Bone marrow (tissue), 2 donors: ENCODE results near the gene GALNT3.

Experiments
- DNase-seq, 2 donors: peaks; one replicate each; lab custom pipeline; 2025; lab: John Stamatoyannopoulos, UW

GALNT3 gene

DNA sequence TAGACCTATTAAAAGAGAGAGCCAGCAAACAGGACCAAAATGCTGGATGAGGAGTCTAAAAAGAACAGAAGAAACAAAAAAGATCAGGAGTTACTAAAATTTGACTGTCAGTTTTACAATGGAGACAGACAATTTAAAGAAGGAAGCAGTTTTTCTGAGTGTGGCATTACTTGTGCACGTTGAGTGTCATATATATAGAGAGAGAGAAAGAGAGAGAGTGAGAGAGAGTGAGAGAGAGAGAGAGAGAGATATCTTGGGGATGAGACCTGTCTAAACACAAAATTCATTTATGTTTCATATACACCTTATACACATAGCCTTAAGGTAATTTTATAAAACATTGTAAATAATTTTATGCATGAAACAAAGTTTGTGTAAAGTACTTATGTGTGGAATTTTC is 2.1 kb upstream of the GALNT3 start:
- DNase-seq, result no peak

GRCh38 chr2:165795011-165795410 is 964 bp upstream of the GALNT3 start:
- no peak for DNase-seq

GRCh38 chr2:165794536-165794928 is 485 bp upstream of the GALNT3 start:
- DNase-seq, result peak; percentile 35 to 36

DNA sequence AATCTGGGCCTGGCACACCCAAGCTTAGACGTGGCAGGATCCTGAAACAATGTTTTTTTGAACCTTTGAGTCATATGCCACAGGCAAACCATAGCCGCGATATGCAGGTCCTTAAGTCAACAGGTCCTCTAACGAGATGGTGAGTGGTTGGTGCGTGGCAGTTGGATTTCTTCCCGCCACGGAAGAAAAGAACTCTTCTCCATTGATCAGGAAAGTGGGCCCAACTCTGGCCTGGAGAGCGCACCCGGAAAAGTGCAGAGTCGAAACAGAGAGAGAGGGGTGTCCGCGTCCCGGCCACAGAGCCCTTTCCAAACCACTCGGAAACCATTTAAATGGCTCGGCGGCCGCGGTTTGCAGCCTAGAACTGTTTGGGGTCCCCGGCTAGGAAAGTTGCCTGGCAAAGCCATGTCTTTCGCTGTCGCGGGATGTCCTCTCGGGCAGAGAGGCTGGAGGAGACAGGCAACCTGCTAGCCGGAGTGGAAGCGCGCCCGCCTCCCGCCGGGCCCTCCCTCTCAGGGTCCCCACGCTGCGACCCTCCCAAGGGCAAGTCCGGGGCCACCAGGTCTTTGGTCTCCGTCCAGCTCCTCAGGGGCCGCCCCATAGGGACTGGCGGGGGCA is 777 bp downstream of the GALNT3 start:
- DNase-seq, result peak in 1 of 2 donors; percentile 6

DNA sequence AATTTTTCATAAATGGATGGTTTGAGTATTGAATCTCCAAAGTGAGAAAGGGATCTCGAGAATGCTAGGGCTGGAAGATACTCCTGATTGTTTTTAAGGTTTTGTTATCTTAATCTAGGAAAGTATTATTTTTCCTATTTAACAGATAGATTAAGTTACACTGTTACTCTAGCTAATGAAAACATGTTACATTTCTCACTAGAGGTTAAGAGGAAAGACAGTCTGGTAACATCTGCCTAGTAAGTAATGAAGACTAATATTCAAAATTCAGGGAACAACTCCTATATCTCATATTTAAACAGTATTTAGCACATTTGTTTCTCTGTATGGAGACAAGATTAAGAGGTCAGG is 2.0 kb downstream of the GALNT3 start:
- DNase-seq, result no peak

- DNase-seq, result no peak
These were observed 2.5 kb downstream of the GALNT3 start for GRCh38 chr2:165791421-165792103.

DNA sequence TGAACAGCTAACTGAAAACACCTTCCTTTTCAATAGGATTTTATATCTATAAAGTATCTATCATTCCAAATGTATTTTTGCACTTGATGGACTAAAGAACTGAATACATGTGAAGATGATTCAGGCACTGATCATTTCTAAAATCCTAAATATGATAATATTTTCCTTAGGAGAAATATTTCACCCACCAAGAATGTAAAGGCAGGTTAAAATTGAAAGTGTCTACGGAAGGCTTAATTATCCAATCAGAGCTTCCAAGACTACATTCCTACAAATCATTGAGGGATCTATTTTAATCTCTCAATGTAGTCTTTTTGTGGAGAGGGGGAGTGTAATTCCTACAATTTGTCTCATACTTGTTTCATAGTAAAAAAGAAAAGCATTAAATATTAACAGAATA is 3.6 kb downstream of the GALNT3 start:
- DNase-seq, result no peak

GRCh38 chr2:165787334-165787733 is 6.7 kb downstream of the GALNT3 start:
- no peak for DNase-seq

GRCh38 chr2:165779706-165780105 is 14.3 kb downstream of the GALNT3 start:
- DNase-seq, result no peak

- no peak for DNase-seq
These were observed 15.2 kb downstream of the GALNT3 start for GRCh38 chr2:165778653-165779451.

DNA sequence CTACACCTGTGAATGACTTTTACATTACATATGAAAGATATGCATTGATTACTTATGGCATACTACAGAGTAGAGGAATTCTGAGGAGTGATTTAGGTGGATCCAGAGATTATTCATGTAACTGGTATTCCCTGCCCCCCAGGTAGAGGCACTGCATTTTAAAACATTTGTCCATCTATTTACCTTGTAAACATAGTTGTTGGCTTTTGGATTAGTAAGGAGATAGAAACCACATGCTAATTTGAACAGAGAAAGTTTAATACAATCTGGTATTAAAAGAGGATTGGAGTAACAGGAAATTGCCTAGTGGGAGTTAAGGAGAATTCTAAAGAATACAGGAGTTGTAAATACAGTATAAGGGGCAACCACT is 15.9 kb downstream of the GALNT3 start:
- no peak for DNase-seq

- no peak for DNase-seq
These were observed 16.4 kb downstream of the GALNT3 start for GRCh38 chr2:165777522-165778186.

DNA sequence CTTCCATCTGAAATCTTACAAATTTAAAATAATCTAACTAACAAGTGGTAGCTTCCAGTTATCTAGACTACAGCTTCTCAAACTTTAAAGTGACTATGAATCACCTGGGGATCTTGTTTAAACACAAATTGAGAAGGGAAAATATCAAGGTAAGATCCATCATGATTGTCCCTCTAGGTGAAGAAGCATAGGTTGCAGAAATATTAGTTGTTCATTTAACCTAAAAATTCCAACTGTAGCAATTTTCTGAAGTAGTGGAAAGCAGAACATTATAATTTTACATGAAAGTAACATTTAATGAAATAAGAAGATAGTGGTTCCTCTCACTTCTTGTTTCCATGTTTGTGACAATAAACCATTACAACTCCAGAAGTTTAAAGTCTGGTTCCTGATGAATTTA is 17.3 kb downstream of the GALNT3 start:
- no peak for DNase-seq

- DNase-seq, result no peak
These were observed 18.0 kb downstream of the GALNT3 start for GRCh38 chr2:165776013-165776412.

DNA sequence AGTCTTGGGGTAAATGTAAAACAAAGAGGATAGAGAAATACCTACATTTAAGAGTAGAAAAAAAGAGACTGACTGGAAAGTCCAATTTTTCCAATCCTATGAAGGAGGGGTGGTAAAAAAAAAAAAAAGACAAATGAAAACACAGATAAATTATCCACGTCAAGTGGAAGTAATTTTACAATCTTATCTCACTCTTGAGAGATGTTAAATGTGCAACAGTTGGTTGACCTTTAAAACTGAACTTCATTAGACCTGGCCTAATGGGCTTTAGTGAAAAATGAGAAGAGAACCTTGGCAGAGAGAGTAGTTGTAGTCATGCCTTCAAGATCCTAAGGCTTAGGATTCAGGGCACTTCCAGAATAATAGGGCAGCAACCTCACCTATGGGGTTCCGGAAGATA is 20.4 kb downstream of the GALNT3 start:
- DNase-seq, result no peak

DNA sequence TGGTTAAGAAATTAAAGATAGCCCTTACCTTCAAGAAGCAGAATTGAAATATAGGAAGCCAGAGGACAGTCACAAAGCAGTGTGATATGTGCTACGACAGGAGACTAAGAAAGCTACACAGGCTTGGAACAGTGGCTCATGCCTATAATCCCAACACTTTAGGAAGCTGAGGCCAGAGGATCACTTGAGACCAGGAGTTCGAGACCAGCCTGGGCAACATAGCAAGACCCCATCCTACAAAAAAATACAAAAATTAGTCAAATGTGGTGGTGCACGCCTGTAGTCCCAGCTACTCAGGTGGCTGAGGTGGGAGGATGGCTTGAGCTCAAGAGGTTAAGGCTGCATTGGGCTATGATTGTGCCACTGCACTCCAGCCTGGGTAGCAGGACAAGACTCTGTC is 21.9 kb downstream of the GALNT3 start:
- DNase-seq, result no peak

DNA sequence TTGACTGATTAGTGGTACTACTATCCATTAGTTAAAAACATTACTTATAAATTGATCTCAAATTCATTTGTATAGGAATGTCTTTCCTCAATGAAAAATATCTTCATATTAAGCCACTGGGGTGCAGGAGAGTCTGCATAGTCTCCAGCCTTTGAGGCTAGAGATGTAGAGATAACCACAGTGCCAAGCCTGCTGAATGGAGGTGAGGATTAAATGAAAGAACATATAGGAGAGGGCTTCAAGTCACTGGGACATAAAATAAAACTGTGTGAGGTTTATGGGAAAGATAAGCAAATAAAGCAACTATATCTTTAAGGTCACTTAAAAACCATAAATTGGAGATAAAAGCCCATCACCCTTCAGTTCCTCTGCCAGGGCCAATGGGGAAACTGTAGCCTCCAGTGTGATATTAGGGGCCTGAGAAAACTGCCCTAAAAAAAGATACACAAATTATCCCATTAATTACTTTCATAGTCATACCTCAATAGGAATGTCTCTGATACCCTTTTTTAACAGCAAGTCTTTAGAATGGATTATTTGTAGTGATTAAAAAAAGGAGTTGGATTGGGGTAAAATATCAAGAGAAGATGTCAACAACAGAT is 27.6 kb downstream of the GALNT3 start:
- no peak for DNase-seq

DNA sequence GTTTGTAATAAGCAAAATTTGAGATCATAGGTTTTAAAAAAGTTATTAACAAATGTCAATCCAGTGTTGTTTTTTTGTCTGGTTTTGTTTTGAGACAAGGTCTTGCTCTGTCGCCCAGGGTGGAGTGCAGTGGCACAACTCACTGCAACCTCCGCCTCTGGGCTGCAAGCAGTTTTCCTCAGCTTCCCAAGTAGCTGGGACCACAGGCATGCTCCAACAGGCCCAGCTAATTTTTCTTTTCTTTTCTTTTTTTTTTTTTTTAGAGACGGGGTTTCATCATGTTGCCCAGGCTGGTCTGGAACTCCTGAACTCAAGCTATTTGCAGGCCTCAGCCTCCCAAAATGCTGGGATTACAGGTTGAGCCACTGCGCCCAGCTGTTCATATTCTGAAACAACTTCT is 31.3 kb downstream of the GALNT3 start:
- no peak for DNase-seq

GRCh38 chr2:165757906-165758675 is 36.0 kb downstream of the GALNT3 start:
- no peak for DNase-seq

- DNase-seq, result no peak
These were observed 47.5 kb downstream of the GALNT3 start for GRCh38 chr2:165746501-165746900.

DNA sequence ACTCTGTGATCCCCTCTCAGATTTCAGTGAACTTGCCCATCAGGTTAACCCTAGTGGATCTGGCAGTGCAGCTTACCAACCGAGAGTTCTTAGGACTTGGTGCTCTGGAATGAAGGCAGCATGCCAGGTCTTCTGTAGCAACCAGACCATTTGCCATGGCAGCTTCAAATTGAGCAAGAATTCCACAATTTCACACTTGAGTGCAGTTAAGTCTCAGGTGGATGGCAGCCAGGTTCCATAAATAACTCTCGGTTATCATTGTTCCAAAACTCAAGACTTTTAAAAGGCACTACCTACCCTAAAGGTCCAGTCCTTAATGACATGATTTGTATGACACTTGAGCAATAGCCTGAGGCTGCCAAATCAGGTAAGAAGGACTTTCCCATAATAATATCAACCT is 48.1 kb downstream of the GALNT3 start:
- no peak for DNase-seq

GRCh38 chr2:165743442-165743841 is 50.6 kb downstream of the GALNT3 start:
- peak in 1 of 2 donors; percentile 73 for DNase-seq
